ENCODE measurements around the gene ATP13A1.

ATP13A1 gene

GRCh38 chr19:19627621-19628500 is 35.6 kb downstream of the ATP13A1 start, which contains the start of gene LPAR2:
TSS of gene LPAR2 (minus strand) at chr19:19628220. CDS start at chr19:19627275, 945 bp downstream.
- H3K4me1 ChIP-seq (ENCODE audit: insufficient read depth, poor library complexity, severe bottlenecking): no peaks in the 10 kb centered on the region
- ATAC-seq (ENCODE audit: low read depth) (peak; percentile 68), DNase-seq (ENCODE audit: low spot score) (no peak)
- H3K4me3 ChIP-seq (ENCODE audit: severe bottlenecking): peak within 1 kb of the TSS; percentile 85
- no peak for TF ChIP-seq CTCF (IDR thresholded peaks at IDR 0.05; ENCODE audit: poor library complexity, severe bottlenecking)
- no peaks in the 10 kb centered on the region for H3K27me3 ChIP-seq (ENCODE audit: insufficient read depth, poor library complexity, severe bottlenecking)
- H3K36me3 ChIP-seq (ENCODE audit: low read depth): no peaks in the 10 kb centered on the region
- no peaks in the 10 kb centered on the region for H3K9me3 ChIP-seq (ENCODE audit: severe bottlenecking)
- H3K27ac ChIP-seq (ENCODE audit: poor library complexity, severe bottlenecking): peak within 1 kb of the TSS; percentile 81

- Histone ChIP-seq H3K27ac (ENCODE audit: poor library complexity, severe bottlenecking) (no peak overlapping the region), H3K9me3 (ENCODE audit: severe bottlenecking) (no peaks in the 10 kb centered on the region), H3K36me3 (ENCODE audit: low read depth) (no peaks in the 10 kb centered on the region), H3K4me3 (ENCODE audit: severe bottlenecking) (peak overlapping the region; percentile 85), H3K27me3 (ENCODE audit: insufficient read depth, poor library complexity, severe bottlenecking) (no peaks in the 10 kb centered on the region), H3K4me1 (ENCODE audit: insufficient read depth, poor library complexity, severe bottlenecking) (no peaks in the 10 kb centered on the region)
- DNase-seq (ENCODE audit: low spot score) (no peak), ATAC-seq (ENCODE audit: low read depth) (no peak)
- TF ChIP-seq CTCF (IDR thresholded peaks at IDR 0.05; ENCODE audit: poor library complexity, severe bottlenecking): no peak
These were observed 36.7 kb downstream of the ATP13A1 start for GRCh38 chr19:19626516-19627472.

- TF ChIP-seq CTCF (IDR thresholded peaks at IDR 0.05; ENCODE audit: poor library complexity, severe bottlenecking): no peak
- ATAC-seq (ENCODE audit: low read depth) (no peak), DNase-seq (ENCODE audit: low spot score) (no peak)
- no peaks in the 10 kb centered on the region for H3K9me3 ChIP-seq (ENCODE audit: severe bottlenecking)
- no peak overlapping the region for H3K4me3 ChIP-seq (ENCODE audit: severe bottlenecking)
- no peaks in the 10 kb centered on the region for H3K4me1 ChIP-seq (ENCODE audit: insufficient read depth, poor library complexity, severe bottlenecking)
- H3K36me3 ChIP-seq (ENCODE audit: low read depth): no peaks in the 10 kb centered on the region
- H3K27me3 ChIP-seq (ENCODE audit: insufficient read depth, poor library complexity, severe bottlenecking): no peaks in the 10 kb centered on the region
- no peak overlapping the region for H3K27ac ChIP-seq (ENCODE audit: poor library complexity, severe bottlenecking)
These were observed 39.4 kb downstream of the ATP13A1 start for GRCh38 chr19:19624032-19624570.

GRCh38 chr19:19623383-19623782 is 40.1 kb downstream of the ATP13A1 start:
- TF ChIP-seq CTCF (IDR thresholded peaks at IDR 0.05; ENCODE audit: poor library complexity, severe bottlenecking): no peak
- no peaks in the 10 kb centered on the region for H3K9me3 ChIP-seq (ENCODE audit: severe bottlenecking)
- ATAC-seq (ENCODE audit: low read depth) (no peak), DNase-seq (ENCODE audit: low spot score) (no peak)
- H3K4me3 ChIP-seq (ENCODE audit: severe bottlenecking): no peak overlapping the region
- H3K4me1 ChIP-seq (ENCODE audit: insufficient read depth, poor library complexity, severe bottlenecking): no peaks in the 10 kb centered on the region
- H3K36me3 ChIP-seq (ENCODE audit: low read depth): no peaks in the 10 kb centered on the region
- no peaks in the 10 kb centered on the region for H3K27me3 ChIP-seq (ENCODE audit: insufficient read depth, poor library complexity, severe bottlenecking)
- no peak overlapping the region for H3K27ac ChIP-seq (ENCODE audit: poor library complexity, severe bottlenecking)

All from RWPE2 (cell line).